ENCODE data around the gene MCF2L.

The MCF2L gene

DNA sequence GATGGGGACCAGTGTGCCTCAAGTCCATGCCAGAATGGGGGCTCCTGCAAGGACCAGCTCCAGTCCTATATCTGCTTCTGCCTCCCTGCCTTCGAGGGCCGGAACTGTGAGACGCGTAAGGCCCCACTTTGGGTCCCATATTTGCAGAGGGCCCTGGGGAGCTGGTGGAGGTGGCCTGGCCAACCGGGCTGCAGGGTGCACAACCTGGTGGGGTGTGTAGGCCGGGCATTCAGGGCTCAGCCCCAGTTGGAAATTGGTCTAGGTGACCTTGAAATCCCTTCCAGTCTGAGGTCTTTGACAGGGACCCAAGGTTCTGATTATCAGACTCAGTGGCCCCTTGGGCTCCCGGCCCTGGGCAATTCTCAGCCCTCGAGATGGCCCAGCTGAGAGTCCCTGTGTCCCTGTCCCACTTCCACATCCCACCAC is 144.8 kb downstream of the MCF2L start:
- TF ChIP-seq, protein P1, sequence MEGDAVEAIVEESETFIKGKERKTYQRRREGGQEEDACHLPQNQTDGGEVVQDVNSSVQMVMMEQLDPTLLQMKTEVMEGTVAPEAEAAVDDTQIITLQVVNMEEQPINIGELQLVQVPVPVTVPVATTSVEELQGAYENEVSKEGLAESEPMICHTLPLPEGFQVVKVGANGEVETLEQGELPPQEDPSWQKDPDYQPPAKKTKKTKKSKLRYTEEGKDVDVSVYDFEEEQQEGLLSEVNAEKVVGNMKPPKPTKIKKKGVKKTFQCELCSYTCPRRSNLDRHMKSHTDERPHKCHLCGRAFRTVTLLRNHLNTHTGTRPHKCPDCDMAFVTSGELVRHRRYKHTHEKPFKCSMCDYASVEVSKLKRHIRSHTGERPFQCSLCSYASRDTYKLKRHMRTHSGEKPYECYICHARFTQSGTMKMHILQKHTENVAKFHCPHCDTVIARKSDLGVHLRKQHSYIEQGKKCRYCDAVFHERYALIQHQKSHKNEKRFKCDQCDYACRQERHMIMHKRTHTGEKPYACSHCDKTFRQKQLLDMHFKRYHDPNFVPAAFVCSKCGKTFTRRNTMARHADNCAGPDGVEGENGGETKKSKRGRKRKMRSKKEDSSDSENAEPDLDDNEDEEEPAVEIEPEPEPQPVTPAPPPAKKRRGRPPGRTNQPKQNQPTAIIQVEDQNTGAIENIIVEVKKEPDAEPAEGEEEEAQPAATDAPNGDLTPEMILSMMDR (IDR thresholded peaks at IDR 0.05; ENCODE audit: low read depth, low read length, missing control alignments): no peak
- Histone ChIP-seq H3K27me3 (replicated peaks) (peaks cover 20% of the 10 kb centered on the region), H3K27ac (no peak overlapping the region), H3K4me3 (ENCODE audit: low read depth, low read length) (no peak overlapping the region), H3K36me3 (replicated peaks) (no peaks in the 10 kb centered on the region)
- in situ Hi-C loops (cut with HindIII; ENCODE audit: low pct_ligation_motif_present, low sequenced_read_pairs): no loop called here
- no peak for DNase-seq

DNA sequence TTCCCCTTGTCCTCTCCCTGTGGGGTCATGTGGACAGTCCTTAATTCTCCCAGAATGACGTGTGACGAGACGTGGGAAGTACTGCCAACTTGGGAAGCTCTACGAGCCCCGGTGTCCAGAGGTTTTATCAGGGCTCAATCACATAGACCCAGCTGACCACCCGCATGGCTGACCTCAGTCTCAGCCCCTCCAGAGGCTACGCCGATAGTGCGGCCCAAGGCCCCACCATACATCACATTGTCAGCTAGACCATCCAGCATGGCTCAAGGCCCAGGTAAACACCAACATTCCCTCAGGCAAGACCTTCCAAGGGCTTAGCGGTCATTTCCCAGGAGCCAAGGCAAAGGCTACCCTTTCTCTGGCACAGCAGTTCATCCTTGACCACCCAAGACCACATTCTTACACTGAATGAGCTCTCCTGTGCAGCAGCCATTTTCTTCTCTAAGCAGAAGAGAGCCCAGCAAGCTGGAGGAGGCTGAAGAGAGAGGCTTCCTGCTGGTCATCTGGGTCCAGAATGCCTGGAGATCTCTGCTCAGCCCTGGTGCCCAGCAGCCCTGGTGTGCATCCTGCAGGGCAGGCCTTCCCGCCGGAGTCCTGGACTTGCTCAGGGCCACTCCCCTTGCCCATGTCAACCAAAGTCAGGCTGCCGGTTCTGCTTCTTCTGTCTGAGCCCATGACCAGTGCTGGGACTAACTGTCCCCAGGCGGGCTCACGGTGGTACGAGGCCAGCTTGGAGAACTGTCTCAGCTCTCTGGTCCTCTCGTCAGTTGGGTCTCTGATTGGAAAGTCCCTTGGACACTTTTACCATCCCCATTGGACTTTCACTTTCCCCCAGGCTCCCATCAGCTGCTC is 145.7 kb downstream of the MCF2L start:
- Histone ChIP-seq H3K27ac (no peak overlapping the region), H3K27me3 (replicated peaks) (peaks cover 13% of the 10 kb centered on the region), H3K4me3 (ENCODE audit: low read depth, low read length) (no peak overlapping the region), H3K36me3 (replicated peaks) (no peaks in the 10 kb centered on the region)
- in situ Hi-C loops (cut with HindIII; ENCODE audit: low pct_ligation_motif_present, low sequenced_read_pairs): no loop called here
- TF ChIP-seq, protein P1 (IDR thresholded peaks at IDR 0.05; ENCODE audit: low read depth, low read length, missing control alignments): no peak
- no peak for DNase-seq

DNA sequence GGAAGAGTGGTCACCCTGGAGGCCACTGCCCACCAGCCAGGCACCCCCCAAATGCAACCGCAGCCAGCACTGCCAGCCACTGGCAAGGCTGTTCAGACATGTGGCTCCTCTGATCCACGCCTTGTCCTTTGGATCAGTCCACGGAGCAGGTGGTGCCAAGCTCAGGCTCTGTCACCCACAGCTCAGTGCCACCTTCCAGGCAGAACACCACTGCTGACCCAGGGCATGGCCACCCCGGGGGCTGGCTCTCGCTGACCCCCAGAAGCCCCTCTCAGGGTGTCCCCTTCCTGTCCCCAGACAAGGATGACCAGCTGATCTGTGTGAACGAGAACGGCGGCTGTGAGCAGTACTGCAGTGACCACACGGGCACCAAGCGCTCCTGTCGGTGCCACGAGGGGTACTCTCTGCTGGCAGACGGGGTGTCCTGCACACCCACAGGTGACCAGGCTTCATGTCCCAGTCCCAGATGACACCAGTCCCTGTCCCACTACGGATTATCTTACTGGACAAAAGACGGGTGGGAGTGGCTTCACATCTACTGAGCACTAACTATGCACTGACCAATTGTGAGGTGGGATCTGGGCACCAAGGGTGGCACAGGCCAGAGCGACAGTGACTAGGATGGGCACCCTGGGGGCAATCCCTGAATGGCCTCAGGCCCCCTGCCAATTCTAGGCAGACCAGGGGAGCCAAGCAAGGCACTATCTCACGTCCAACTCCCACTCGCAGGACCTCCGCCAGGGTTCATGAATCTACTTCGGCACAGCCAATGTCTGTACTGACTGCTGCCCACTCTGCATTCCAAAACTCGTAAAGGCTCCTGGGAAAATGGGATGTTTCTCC is 146.6 kb downstream of the MCF2L start:
- in situ Hi-C loops (cut with HindIII; ENCODE audit: low pct_ligation_motif_present, low sequenced_read_pairs): no loop called here
- H3K27ac ChIP-seq: no peak overlapping the region
- H3K4me3 ChIP-seq (ENCODE audit: low read depth, low read length): no peak overlapping the region
- TF ChIP-seq, protein P1 (IDR thresholded peaks at IDR 0.05; ENCODE audit: low read depth, low read length, missing control alignments): no peak
- DNase-seq: no peak
- H3K27me3 ChIP-seq (replicated peaks): peaks cover 5% of the 10 kb centered on the region
- H3K36me3 ChIP-seq (replicated peaks): no peaks in the 10 kb centered on the region

DNA sequence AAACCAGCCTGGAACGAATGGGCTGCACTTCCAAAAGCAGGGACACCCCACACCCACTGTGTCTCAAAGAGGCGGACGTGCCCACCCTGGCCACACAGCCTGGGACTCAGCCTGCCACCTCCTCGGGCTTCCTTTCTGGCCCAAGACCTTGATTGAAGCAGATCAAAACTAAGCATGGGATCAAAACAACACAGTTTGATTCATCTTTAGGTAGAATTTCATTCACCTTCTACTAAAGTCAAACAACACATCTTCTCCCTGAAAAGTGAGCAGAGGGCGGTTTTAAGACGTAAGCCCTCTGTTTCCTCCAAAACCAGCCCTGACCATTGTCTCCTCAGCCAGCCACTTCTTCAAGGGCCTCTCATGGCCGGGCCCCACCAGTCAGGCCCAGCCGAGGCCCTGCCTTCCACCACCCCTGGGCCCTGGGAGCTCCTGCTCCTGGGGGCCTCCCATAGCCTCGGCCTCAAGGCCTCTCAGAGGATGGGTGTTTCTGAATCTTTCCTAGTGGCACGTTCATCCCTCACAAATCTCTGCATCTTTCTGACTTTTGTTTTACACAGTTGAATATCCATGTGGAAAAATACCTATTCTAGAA is 147.3 kb downstream of the MCF2L start:
- TF ChIP-seq, protein P1 (IDR thresholded peaks at IDR 0.05; ENCODE audit: low read depth, low read length, missing control alignments): no peak
- DNase-seq: no peak
- Histone ChIP-seq H3K4me3 (ENCODE audit: low read depth, low read length) (no peak overlapping the region), H3K27ac (no peak overlapping the region), H3K36me3 (replicated peaks) (no peaks in the 10 kb centered on the region), H3K27me3 (replicated peaks) (no peaks in the 10 kb centered on the region)
- in situ Hi-C loops (cut with HindIII; ENCODE audit: low pct_ligation_motif_present, low sequenced_read_pairs): no loop called here

DNA sequence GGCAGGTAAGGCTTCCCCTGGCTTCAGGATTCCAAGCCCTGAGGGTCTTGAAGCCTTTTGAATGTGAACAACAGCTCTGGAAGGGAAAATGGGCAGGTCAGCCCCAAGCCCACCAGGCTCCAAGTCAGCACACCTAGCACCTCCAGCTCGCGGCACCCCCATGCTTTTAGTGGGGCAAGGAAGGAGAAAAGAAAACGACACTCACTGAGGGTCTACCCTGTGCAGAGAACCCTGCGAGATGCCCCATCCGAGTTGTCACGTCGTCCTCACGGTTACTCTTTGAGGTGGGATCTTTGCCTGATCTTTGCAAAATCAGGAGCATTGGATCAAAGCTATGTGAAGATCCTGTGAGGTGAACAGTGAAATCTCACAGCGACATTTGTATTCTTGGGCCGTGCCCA is 147.9 kb downstream of the MCF2L start:
- no peak for DNase-seq
- in situ Hi-C loops (cut with HindIII; ENCODE audit: low pct_ligation_motif_present, low sequenced_read_pairs): no loop called here
- no peak overlapping the region for H3K27ac ChIP-seq
- TF ChIP-seq, protein P1 (IDR thresholded peaks at IDR 0.05; ENCODE audit: low read depth, low read length, missing control alignments): no peak
- no peaks in the 10 kb centered on the region for H3K27me3 ChIP-seq (replicated peaks)
- H3K36me3 ChIP-seq (replicated peaks): no peaks in the 10 kb centered on the region
- H3K4me3 ChIP-seq (ENCODE audit: low read depth, low read length): no peak overlapping the region

All from brain microvascular endothelial cell (primary cell).